Left lung (tissue), 10 donors: ENCODE results near the gene WDR37. TPM values are rescaled to one million over a fixed set of nuclear protein-coding genes. Genes with fewer than 3 reads are reported as not detected.

ENCODE experiments used
- ATAC-seq: fragments of 200-7000 bp; cut with Tn5 transposase; one replicate; pipeline ENCODE4 v1.9.1; 2020; ENCODE audit warnings: moderate library complexity
- DNase-seq, 4 donors: peaks; one replicate each; pipeline ENCODE4 v3.0.0-alpha.2; 2013 to 2020
- H3K27ac ChIP-seq, 2 donors: fragments of 200-600 bp; sonication (generic) in 1 of 2; one replicate each; pipeline versions ENCODE4 v1.5.0 to v1.8.0; 2020 to 2021
- H3K27me3 ChIP-seq, 2 donors: fragments of 200-600 bp; sonication (generic) in 1 of 2; one replicate each; pipeline versions ENCODE4 v1.5.0 to v1.8.0; 2020 to 2021
- H3K36me3 ChIP-seq, 2 donors: fragments of 200-600 bp; sonication (generic) in 1 of 2; one replicate each; pipeline versions ENCODE4 v1.5.0 to v1.8.0; 2020 to 2021
- H3K4me1 ChIP-seq, 2 donors: fragments of 200-600 bp; one replicate each; pipeline ENCODE4 v1.8.0; 2021
- H3K4me3 ChIP-seq, 2 donors: fragments of 200-600 bp; sonication (generic) in 1 of 2; one replicate each; pipeline versions ENCODE4 v1.5.0 to v1.8.0; 2020 to 2021; ENCODE audit warnings: mild to moderate bottlenecking in 1 of 2
- H3K9me3 ChIP-seq, 2 donors: fragments of 200-600 bp; sonication (generic) in 1 of 2; one replicate each; pipeline versions ENCODE4 v1.5.0 to v1.8.0; 2020 to 2021
- CTCF ChIP-seq, 2 donors: fragments of 200-600 bp; sonication (generic) in 1 of 2; IDR thresholded peaks; one replicate each; pipeline versions ENCODE4 v1.5.0 to v1.8.0; 2021; ENCODE audit warnings: antibody characterized with exemption in 2 of 2
- intact Hi-C, 2 donors: fragments of 100-400 bp; cut with DNase I; formaldehyde crosslinking; loops; one replicate each; pipeline versions ENCODE4 v1.11.2 to v1.14.2; 2022
- polyA plus RNA-seq, 6 donors: library from polyadenylated mRNA; unstranded; fragments of 120-200 nt; gene quantifications; one replicate each; pipeline ENCODE4 v1.2.1, GENCODE V29; 2013; ENCODE audit not compliant: insufficient read length in 6 of 6
- total RNA-seq, 2 donors: library from RNA; stranded (reverse); fragmentation: NEBNext Ultra II Directional; extraction: Animal tissue kit (Norgen Biotek cat#: 25700); gene quantifications; one replicate each; pipeline ENCODE4 v1.2.1, GENCODE V29; 2021
- donor health status: DM: no; HTN: yes; CAD: no.
- donor health status: DM: no; HTN: no; CAD: no.

The WDR37 gene
- total and polyA plus RNA-seq, 8 donors = 16.1 to 23.8 (median 18.1) TPM

GRCh38 chr10:1044964-1045363 is 11.2 kb upstream of the WDR37 start:
- H3K36me3 ChIP-seq = peaks cover 3 to 33% of the 10 kb centered on the region in 2 donors
- ATAC-seq (no peak), DNase-seq (no peak)
- intact Hi-C loops = no loop called here
- H3K27me3 ChIP-seq = no peaks in the 10 kb centered on the region
- peak overlapping the region in 1 of 2 donors; percentile 96 for H3K27ac ChIP-seq
- H3K9me3 ChIP-seq = no peaks in the 10 kb centered on the region
- TF ChIP-seq CTCF (IDR thresholded peaks at IDR 0.05) = no peak
- H3K4me3 ChIP-seq = peak overlapping the region in 1 of 2 donors; percentile 8
- H3K4me1 ChIP-seq = peaks cover 0 to 56% of the 10 kb centered on the region in 2 donors

GRCh38 chr10:1045415-1045814 is 10.8 kb upstream of the WDR37 start:
- Histone ChIP-seq H3K4me3 (peak overlapping the region in 1 of 2 donors; percentile 8), H3K27me3 (no peaks in the 10 kb centered on the region), H3K9me3 (no peaks in the 10 kb centered on the region), H3K27ac (peak overlapping the region in 1 of 2 donors; percentile 96), H3K4me1 (peaks cover 4 to 60% of the 10 kb centered on the region in 2 donors), H3K36me3 (peaks cover 3 to 29% of the 10 kb centered on the region in 2 donors)
- no peak for ATAC-seq
- intact Hi-C loops = no loop called here
- TF ChIP-seq CTCF (IDR thresholded peaks at IDR 0.05) = no peak
- no peak for DNase-seq

GRCh38 chr10:1047937-1048336 is 8.2 kb upstream of the WDR37 start:
- DNase-seq = no peak
- peak overlapping the region; percentile 97 to 100 for H3K27ac ChIP-seq
- H3K9me3 ChIP-seq = no peaks in the 10 kb centered on the region
- peak overlapping the region; percentile 52 to 89 for H3K4me3 ChIP-seq
- TF ChIP-seq CTCF (IDR thresholded peaks at IDR 0.05) = no peak
- intact Hi-C loops = no loop called here
- no peaks in the 10 kb centered on the region for H3K27me3 ChIP-seq
- peaks cover 0 to 9% of the 10 kb centered on the region in 2 donors for H3K36me3 ChIP-seq
- no peak for ATAC-seq
- peaks cover 9 to 70% of the 10 kb centered on the region in 2 donors for H3K4me1 ChIP-seq

GRCh38 chr10:1048349-1048731 is 7.8 kb upstream of the WDR37 start:
- Histone ChIP-seq H3K27ac (peak overlapping the region; percentile 97 to 100), H3K4me3 (peak overlapping the region; percentile 52 to 89), H3K36me3 (peaks cover 0 to 6% of the 10 kb centered on the region in 2 donors), H3K27me3 (no peaks in the 10 kb centered on the region), H3K4me1 (peaks cover 9 to 69% of the 10 kb centered on the region in 2 donors), H3K9me3 (no peaks in the 10 kb centered on the region)
- no peak for TF ChIP-seq CTCF (IDR thresholded peaks at IDR 0.05)
- ATAC-seq (no peak), DNase-seq (peak in 2 of 4 donors; percentile 40 to 52)
- intact Hi-C loops = no loop called here

- peaks cover 0 to 12% of the 10 kb centered on the region in 2 donors for H3K36me3 ChIP-seq
- DNase-seq (peak; percentile 96 to 98 (median 98)), ATAC-seq (peak; percentile 92)
- intact Hi-C loops = no loop called here
- TF ChIP-seq CTCF (IDR thresholded peaks at IDR 0.05) = no peak
- H3K4me3 ChIP-seq = peak within 1 kb of the TSS; percentile 52 to 89
- H3K27ac ChIP-seq = peak within 1 kb of the TSS; percentile 97 to 100
- H3K4me1 ChIP-seq = peaks cover 9 to 69% of the 10 kb centered on the region in 2 donors
- H3K27me3 ChIP-seq = no peaks in the 10 kb centered on the region
- H3K9me3 ChIP-seq = no peaks in the 10 kb centered on the region
Measured at GRCh38 chr10:1048732-1049424, 7.3 kb upstream of the WDR37 start, which contains the start of gene IDI1. Gene IDI1 (minus strand): TSS chr10:1049119. CDS start chr10:1049003, 116 bp downstream.
